HCT116 (cell line): ENCODE data around the gene SPG7. TPM values are rescaled to one million over a fixed set of nuclear protein-coding genes. Genes with fewer than 3 reads are reported as not detected.

ENCODE experiments used
- ATAC-seq: fragments of 200-7000 bp; cut with Tn5 transposase; 2 replicates; pipeline ENCODE4 v1.9.1; 2020; ENCODE audit warnings: mild to moderate bottlenecking, moderate library complexity
- BruUV-seq: library from RNA; stranded (reverse); fragments of 400-500 nt; replicated peaks from 2 replicates; lab custom pipeline; 2021; lab: Mats Ljungman, UMichigan
- CTCF ChIA-PET: fragments of 300-600 bp; sonication (Branson Sonifier 250); formaldehyde crosslinking; loops from one replicate; lab custom pipeline; 2021; ENCODE audit warnings: antibody characterized with exemption; lab: Charles Lee
- POLR2A ChIA-PET: fragments of 300-600, 350-600 bp; sonication (Branson Sonifier 250); formaldehyde crosslinking; loops from one replicate; lab custom pipeline; 2021; ENCODE audit warnings: antibody characterized with exemption; lab: Charles Lee
- RAD21 ChIA-PET, 2 experiments: fragments of 300-600 bp; sonication (Branson Sonifier 250); formaldehyde crosslinking; loops; one replicate each; lab custom pipeline; 2023; ENCODE audit warnings: low total read pairs in 2 of 2; ENCODE audit not compliant: uncharacterized antibody in 2 of 2, unreplicated experiment in 2 of 2, low non-redundant PET in 1 of 2; lab: Charles Lee
- DNase-seq: peaks from one replicate; pipeline ENCODE4 v3.0.0-alpha.2; 2010; ENCODE audit warnings: low read depth, low spot score
- H2AFZ ChIP-seq: fragments of 200-600 bp; shearing (Covaris generic), sonication (generic); 2 replicates; pipeline ENCODE4 v1.6.1; 2017; ENCODE audit warnings: low read depth, mixed run types, mixed read lengths, antibody characterized with exemption, low read length; ENCODE audit not compliant: poor library complexity, severe bottlenecking
- H3K27ac ChIP-seq: 2 replicates; pipeline ENCODE4 v1.5.1; 2012; ENCODE audit warnings: low read depth, low read length
- H3K27me3 ChIP-seq: fragments of 200-600 bp; sonication (generic); 2 replicates; pipeline ENCODE4 v1.6.1; 2016; ENCODE audit warnings: mixed run types, low read length, mixed read lengths; ENCODE audit not compliant: insufficient read depth
- H3K36me3 ChIP-seq, 2 experiments: fragments of 200-500 bp in 1 of 2; fragments of 200-600 bp in 1 of 2; sonication (Bioruptor generic) in 1 of 2; sonication (generic) in 1 of 2; 2 replicates each; pipeline versions ENCODE4 v1.5.1 to v1.6.1; 2014 to 2016; ENCODE audit warnings: low read length in 2 of 2, inconsistent platforms in 1 of 2, mixed read lengths in 1 of 2, mixed run types in 1 of 2; ENCODE audit not compliant: insufficient read depth in 2 of 2, control insufficient read depth in 1 of 2
- H3K4me1 ChIP-seq, 2 experiments: fragments of 200-600 bp in 1 of 2; sonication (generic) in 1 of 2; 2 replicates each; pipeline versions ENCODE4 v1.5.1 to v1.6.1; 2012 to 2017; ENCODE audit warnings: low read length in 2 of 2, inconsistent platforms in 1 of 2, mild to moderate bottlenecking in 1 of 2, mixed read lengths in 1 of 2, mixed run types in 1 of 2, moderate library complexity in 1 of 2; ENCODE audit not compliant: insufficient read depth in 2 of 2, control insufficient read depth in 1 of 2
- H3K4me2 ChIP-seq: fragments of 200-600 bp; sonication (generic); 2 replicates; pipeline ENCODE4 v1.6.1; 2017; ENCODE audit warnings: mixed run types, low read length, mixed read lengths
- H3K4me3 ChIP-seq, 2 experiments: fragments of 200-600 bp in 1 of 2; sonication (generic) in 1 of 2; replicated peaks in 1 of 2; 2 replicates each; pipeline ENCODE4 v1.5.1; 2011 to 2016; ENCODE audit warnings: low read length in 2 of 2, control low read depth in 1 of 2, low read depth in 1 of 2, mild to moderate bottlenecking in 1 of 2, mixed read lengths in 1 of 2, mixed run types in 1 of 2
- H3K79me2 ChIP-seq: fragments of 200-600 bp; sonication (generic); 2 replicates; pipeline ENCODE4 v1.6.1; 2017; ENCODE audit warnings: mild to moderate bottlenecking, mixed run types, low read length, moderate library complexity, mixed read lengths; ENCODE audit not compliant: insufficient read depth
- H3K9ac ChIP-seq: fragments of 200-600 bp; sonication (generic); 2 replicates; pipeline ENCODE4 v1.6.1; 2016; ENCODE audit warnings: low read length, mixed read lengths
- H3K9me2 ChIP-seq: fragments of 200-600 bp; sonication (generic), shearing (Covaris generic); 2 replicates; pipeline ENCODE4 v1.6.1; 2017; ENCODE audit warnings: mixed run types, mild to moderate bottlenecking, moderate library complexity; ENCODE audit not compliant: insufficient read depth
- H3K9me3 ChIP-seq, 2 experiments: fragments of 200-500 bp in 1 of 2; fragments of 200-600 bp in 1 of 2; sonication (Bioruptor generic) in 1 of 2; sonication (generic) in 1 of 2; 2 replicates each; pipeline ENCODE4 v1.6.1; 2014 to 2017; ENCODE audit warnings: low read length in 2 of 2, mixed read lengths in 2 of 2, inconsistent platforms in 1 of 2, low read depth in 1 of 2, mild to moderate bottlenecking in 1 of 2, mixed run types in 1 of 2, moderate library complexity in 1 of 2; ENCODE audit not compliant: control insufficient read depth in 1 of 2, insufficient read depth in 1 of 2
- H4K20me1 ChIP-seq: fragments of 200-600 bp; sonication (generic), shearing (Covaris generic); 2 replicates; pipeline ENCODE4 v1.6.1; 2017; ENCODE audit warnings: mixed run types, mild to moderate bottlenecking, moderate library complexity; ENCODE audit not compliant: insufficient read depth
- EGR1 ChIP-seq: IDR thresholded peaks from 2 replicates; pipeline ENCODE4 v1.6.1; 2012; ENCODE audit warnings: low read depth
- EZH2 ChIP-seq: fragments of 200-600 bp; sonication (generic); IDR thresholded peaks from 2 replicates; pipeline ENCODE4 v1.6.1; 2017; ENCODE audit warnings: antibody characterized with exemption, mixed run types
- FOSL1 ChIP-seq: IDR thresholded peaks from 2 replicates; pipeline ENCODE4 v1.6.1; 2012; ENCODE audit warnings: low read depth
- RAD21 ChIP-seq: IDR thresholded peaks from 2 replicates; pipeline ENCODE4 v1.6.1; 2012; ENCODE audit warnings: low read depth, mild to moderate bottlenecking
- REST ChIP-seq: IDR thresholded peaks from 2 replicates; pipeline ENCODE4 v1.6.1; 2012; ENCODE audit warnings: low read depth
- SIN3A ChIP-seq: IDR thresholded peaks from 2 replicates; pipeline ENCODE4 v1.6.1; 2012; ENCODE audit warnings: low read depth
- SRF ChIP-seq: IDR thresholded peaks from 2 replicates; pipeline ENCODE4 v1.6.1; 2012; ENCODE audit warnings: low read depth
- TCF7L2 ChIP-seq: IDR thresholded peaks from 2 replicates; pipeline ENCODE4 v1.7.0; 2011; ENCODE audit warnings: borderline replicate concordance, inconsistent platforms; ENCODE audit not compliant: insufficient read depth, insufficient read length; ENCODE audit errors: extremely low read depth
- ZFX ChIP-seq: fragments of 450-650 bp; IDR thresholded peaks from 2 replicates; pipeline ENCODE4 v1.6.1; 2017
- intact Hi-C: fragments of 100-400 bp; cut with micrococcal nuclease; formaldehyde crosslinking; loops from 2 replicates; pipeline ENCODE4 v1.10.0; 2022
- total RNA-seq: library from RNA; stranded (reverse); gene quantifications from one replicate; pipeline ENCODE4 v1.2.1, GENCODE V29; 2021; ENCODE audit not compliant: unreplicated experiment

Gene SPG7
- total RNA-seq, 1 experiment from 2014 or later, result 116 TPM

GRCh38 chr16:89522287-89522686, 14.1 kb downstream of the SPG7 start (continued):
- no peak for TF ChIP-seq REST
- TF ChIP-seq FOSL1, result no peak
- TF ChIP-seq EZH2, result no peak
- no peak for TF ChIP-seq SIN3A

- Histone ChIP-seq H3K9me2 (no peaks in the 10 kb centered on the region), H3K79me2 (peaks cover 62% of the 10 kb centered on the region), H2AFZ (no peak overlapping the region), H3K4me3 (no peak overlapping the region), H3K9me3 (no peaks in the 10 kb centered on the region), H3K36me3 (peaks cover 58 to 72% of the 10 kb centered on the region in 2 experiments), H3K27me3 (no peaks in the 10 kb centered on the region), H3K4me1 (no peaks in the 10 kb centered on the region), H4K20me1 (peaks cover 4% of the 10 kb centered on the region; the same call in 1 of the 2 replicates), H3K9ac (no peak overlapping the region), H3K4me2 (no peak overlapping the region), H3K27ac (no peak overlapping the region)
- BruUV-seq, result no TSS peak
- ATAC-seq, result no peak
- ChIA-PET RAD21 (no interaction called here), CTCF (no interaction called here), POLR2A (no interaction called here)
- intact Hi-C loops, result no loop called here
- no peak for DNase-seq
- TF ChIP-seq EGR1, result no peak
- TF ChIP-seq EZH2, result no peak
- no peak for TF ChIP-seq TCF7L2
- TF ChIP-seq SRF, result no peak
- TF ChIP-seq ZFX, result no peak
- no peak for TF ChIP-seq RAD21
- TF ChIP-seq, all 23 proteins: peak for 0
Measured at GRCh38 chr16:89523680-89524344, 15.6 kb downstream of the SPG7 start.
